ENCODE data around the gene GRIK5.

GRIK5 gene

DNA sequence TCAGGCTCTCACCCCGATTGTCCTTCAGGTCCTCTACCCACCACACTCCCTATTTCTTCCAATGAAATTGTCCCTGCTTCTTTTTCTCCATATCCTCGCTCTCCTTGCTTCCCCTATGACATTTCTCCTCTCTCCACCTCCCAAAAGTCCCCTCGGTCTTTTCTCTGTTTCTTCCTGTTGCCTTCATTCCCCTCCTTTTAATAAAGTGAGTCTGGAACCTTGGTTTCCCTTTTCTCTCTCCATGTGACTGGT is 5.3 kb upstream of the GRIK5 start:
- no peak for DNase-seq

GRCh38 chr19:42074513-42075363 is 4.7 kb upstream of the GRIK5 start:
- DNase-seq, result peak; percentile 31

DNA sequence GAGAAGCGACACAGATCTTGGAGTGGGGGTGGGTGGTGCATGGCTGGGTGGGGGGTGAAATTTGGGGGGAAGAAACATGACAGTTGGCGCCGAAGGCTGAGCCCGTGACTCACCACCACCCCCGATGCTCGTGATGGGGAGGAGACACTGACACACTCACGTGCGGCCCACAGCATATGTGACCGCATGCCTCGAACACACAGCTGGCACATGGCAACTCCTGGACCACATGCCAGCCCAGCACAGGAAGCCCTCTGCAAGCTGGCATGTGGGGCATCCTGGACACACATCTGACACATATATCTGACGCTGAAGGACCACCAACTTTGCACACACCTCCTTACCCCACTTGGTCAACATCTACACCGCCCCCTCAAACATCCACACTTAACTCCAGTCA is 1.2 kb upstream of the GRIK5 start:
- no peak for DNase-seq

GRCh38 chr19:42068756-42069571 is 1.0 kb downstream of the GRIK5 start:
- DNase-seq, result no peak

DNA sequence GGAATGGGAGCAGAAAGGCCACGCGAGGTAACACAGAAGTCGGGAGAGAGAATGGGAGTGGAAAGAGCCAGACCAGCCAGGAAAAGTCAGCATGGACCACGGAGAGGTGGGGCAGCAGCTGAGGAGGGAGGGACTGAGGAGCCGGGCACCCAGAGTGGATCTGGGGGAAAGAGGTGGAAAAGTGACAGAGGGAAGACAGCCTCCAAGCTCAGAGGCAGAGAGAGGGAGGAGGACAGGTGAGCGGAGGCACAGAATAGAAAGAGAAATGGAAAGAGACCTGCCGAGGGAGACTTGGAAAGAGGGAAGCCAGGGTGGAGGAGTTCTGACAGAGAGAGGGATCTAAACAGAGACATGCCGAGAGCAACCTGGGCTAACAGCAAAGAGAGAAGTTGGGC is 1.6 kb downstream of the GRIK5 start:
- DNase-seq, result no peak

- DNase-seq, result no peak
Measured at GRCh38 chr19:42067315-42067888, 2.6 kb downstream of the GRIK5 start.

GRCh38 chr19:42066075-42066754 is 3.8 kb downstream of the GRIK5 start:
- DNase-seq, result no peak

DNA sequence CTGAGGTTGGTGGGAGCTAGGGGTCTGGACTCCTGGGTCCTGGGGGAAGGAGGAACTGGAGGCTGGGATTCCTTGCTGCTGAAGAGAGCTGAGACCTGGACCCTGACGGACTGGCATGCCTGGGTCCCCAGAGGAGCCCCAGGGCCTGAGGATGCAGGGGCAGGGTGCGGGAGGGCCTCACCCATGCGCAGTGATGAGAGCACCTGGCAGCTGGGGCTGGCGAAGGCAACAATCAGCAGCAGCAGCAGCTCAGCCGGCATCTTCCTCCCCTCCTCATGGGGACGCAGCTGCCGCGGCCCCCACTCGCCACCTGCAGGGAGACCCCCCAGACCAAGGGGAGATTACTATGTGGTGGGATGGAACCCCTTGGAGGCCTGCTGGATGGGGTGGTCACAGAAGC is 4.5 kb downstream of the GRIK5 start:
- DNase-seq, result no peak

GRCh38 chr19:42065051-42065450 is 5.0 kb downstream of the GRIK5 start:
- no peak for DNase-seq

DNA sequence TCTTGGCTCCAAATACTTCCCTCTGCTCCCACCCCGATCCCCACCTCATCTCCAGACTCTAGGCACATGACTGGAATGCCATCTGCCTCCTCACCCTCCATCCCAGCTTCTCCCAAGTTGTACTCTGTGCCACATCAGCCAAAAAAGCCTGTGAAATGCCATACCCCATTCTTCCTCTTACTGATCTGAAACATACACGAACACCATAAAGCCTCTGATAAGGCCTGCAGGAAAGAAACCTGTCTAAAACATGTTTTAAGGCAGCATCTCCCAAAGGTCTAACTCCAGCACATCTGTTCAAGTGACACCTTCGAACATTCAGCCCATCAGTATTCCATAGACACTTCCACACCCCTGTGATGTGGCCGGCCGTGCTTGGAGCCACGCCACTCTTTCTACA is 5.6 kb downstream of the GRIK5 start:
- no peak for DNase-seq

DNA sequence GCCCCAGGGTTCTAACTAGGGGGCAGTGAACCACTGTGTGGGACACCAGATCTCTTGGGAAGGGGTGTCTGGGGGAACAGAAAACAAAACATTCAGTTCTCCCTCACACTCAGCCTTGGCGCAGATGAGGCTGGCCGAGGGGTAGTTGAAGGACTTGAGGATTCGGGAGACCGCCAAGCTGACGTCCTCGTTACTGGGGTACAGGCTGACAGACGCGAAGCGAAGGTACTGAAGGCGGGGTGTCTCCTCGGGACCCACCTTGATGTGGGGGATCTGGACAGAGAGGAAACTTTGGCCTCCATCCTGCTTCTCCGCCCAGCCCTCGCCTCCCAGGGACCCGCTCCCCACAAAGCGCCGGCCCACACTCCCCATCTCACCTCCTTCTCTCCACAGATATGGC is 7.6 kb downstream of the GRIK5 start:
- no peak for DNase-seq

GRCh38 chr19:42060117-42060516 is 9.9 kb downstream of the GRIK5 start:
- DNase-seq, result no peak

DNA sequence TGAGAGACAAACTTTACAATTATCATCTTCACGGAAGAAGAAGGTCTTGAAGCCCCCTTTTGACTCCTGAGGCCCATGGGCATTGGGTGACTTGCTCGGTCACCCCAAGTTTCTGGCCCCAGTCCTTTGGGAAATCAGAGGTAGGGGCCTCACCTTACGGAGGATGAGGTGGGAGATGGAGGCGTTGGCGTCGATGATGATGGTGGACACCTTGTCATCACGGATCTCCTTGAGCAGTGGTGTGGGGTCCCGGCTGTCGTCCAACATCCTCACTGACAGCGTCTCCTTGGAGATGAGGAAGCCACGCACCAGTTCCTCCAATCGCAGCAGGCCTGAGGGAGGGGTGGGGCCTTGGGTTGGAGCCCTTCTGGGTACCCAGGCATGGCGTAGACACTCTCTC is 10.8 kb downstream of the GRIK5 start:
- no peak for DNase-seq

- DNase-seq, result no peak
Measured at GRCh38 chr19:42057846-42058245, 12.2 kb downstream of the GRIK5 start.

DNA sequence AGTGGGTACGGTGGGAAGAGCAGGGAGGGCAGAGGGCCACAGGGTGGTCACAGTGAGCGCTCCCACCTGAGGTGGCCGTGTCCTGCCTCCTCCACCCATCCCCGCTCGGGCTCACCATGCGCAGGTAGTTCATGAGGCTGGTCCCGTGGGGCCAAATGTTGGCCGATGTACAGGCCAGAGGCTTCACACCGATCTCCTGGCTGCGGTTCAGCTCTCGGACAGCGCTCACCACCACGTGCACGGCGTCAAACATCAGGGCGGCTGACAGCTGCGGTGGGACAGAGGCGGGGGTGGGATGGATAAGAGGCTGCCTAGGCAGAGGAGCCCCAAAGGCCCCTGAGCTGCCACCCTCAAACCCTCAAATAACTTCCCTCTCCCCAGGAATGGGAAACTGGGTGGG is 15.8 kb downstream of the GRIK5 start:
- no peak for DNase-seq

DNA sequence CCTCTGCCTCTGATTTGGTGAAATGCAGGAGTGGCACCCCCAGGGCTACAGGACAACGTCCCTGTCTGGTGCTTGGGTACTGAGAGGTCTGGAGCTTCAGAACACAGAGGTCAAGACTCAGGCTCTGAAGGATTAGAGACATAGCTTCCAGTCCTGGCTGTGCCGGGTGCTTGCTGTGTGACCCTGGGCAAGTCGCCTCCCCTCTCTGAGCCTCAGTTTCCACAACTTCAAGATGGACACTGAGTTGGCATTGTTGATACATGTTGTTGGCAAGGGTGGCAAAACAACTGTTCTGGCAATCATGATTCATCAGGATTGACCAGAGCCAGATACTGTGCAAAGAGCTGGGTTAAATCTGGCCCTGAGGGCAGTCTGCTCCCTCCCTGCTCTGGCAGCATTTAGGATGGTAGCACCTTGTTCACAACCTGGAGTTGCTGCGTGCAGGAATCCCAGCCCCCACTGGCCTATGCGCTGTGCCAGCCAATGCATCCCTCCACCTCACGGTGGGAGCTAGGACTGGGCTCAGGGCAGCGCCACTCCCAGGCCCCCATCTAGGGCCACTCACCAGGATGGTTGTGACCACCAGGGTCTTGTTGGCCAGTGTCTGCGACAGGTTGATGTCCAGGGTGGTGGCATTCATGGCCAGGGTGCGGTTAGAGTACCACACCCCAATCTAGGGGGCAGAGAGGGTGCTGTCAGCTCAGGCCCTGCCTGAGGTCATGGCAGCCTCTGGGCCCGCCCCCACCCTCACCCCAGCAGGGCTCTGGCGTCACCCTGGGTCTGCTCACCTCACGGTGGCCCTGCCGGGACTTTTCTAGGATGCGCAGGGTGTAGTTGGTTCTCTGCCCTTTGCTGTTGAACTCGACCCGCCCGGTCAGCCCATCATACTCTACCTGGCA is 16.7 kb downstream of the GRIK5 start:
- DNase-seq, result no peak

DNA sequence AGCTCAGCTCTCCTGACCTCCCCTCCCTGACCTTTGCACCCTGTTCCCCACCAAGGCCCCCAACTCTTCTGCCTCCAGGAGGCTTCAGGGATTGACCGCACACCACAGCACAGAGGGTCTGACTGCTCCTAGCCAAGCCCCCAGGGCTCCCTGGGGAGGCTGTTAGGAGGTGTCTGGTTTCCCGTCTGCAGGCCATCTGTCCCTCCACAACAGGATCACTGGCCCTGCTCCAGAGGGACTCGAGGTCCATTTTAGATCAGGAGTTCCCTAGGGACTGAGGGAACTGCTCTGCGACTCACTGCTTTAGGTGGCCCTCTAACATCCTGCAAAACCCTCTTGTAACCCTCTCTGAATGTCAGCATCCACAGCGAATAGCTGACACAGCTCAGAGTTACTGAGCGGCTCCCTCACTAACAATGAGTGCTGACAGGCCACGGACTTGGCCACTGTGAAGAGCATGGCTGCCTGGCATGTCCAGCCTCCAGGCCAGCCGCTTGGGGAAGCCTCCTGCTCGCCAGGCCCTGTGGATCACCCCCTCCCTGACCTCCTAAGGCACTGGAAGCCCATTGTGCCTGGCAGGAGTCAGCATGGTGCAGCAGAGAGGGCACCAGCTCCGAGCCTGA is 17.7 kb downstream of the GRIK5 start:
- DNase-seq, result no peak

DNA sequence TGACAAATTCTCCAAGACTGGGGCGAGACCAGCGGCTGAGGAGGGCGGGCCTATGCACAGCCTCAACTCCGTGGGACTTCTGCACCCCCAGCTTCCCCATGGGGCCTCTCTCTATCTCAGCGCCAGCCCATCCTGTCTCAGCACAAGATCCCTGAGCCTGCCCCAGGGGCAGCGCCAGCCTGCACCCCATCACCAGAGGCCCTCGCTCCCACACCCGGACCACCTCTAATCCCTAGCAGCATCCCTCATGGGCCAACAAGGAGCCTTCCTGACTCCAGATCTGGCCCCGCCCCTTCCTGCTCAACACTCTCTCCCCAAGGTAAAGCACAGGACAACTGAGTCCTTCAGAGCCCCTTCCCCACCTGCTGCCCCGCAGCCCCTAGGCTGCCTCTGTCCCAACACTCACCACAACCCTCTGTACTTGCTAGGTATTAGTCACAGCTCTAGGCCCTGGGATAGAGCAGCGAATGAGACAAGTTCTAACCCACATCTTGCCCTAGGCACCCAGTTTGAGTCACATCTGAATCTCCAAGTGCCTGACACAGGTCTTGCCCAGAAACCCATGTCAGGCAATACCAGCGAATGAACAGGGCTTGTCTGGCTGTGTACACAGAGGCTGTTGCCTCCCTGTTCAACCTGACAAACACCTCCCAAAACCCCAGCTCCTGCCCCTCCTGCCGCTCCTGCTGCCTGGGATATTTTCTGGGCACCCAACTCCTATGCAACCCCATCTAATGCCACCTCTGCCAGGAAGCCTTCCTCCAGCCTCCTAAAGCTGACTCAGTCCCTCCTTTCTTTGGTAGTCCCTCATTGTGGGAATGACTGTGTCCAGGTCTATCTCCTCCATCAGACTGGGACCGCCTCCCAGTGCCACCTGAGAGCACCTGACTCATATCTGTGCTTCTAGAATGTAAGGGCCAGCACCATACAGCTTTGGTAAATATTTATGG is 18.6 kb downstream of the GRIK5 start:
- DNase-seq, result no peak

- no peak for DNase-seq
Measured at GRCh38 chr19:42048992-42049391, 21.0 kb downstream of the GRIK5 start.

GRCh38 chr19:42045575-42045974 is 24.4 kb downstream of the GRIK5 start:
- no peak for DNase-seq
